HG03432 (cell line): ENCODE results near the gene FAM171A1.
"Not testable (repeated sequence)": the region's sequence is repeated elsewhere in the genome, so short reads cannot be mapped to it uniquely, and the experiment has no call there.

ENCODE experiments used
- ATAC-seq: cut with Tn5 transposase; IDR thresholded peaks from one replicate; pipeline ENCODE4 v1.9.1; 2021; ENCODE audit warnings: mild to moderate bottlenecking, moderate library complexity; ENCODE audit not compliant: unreplicated experiment

Gene FAM171A1

DNA sequence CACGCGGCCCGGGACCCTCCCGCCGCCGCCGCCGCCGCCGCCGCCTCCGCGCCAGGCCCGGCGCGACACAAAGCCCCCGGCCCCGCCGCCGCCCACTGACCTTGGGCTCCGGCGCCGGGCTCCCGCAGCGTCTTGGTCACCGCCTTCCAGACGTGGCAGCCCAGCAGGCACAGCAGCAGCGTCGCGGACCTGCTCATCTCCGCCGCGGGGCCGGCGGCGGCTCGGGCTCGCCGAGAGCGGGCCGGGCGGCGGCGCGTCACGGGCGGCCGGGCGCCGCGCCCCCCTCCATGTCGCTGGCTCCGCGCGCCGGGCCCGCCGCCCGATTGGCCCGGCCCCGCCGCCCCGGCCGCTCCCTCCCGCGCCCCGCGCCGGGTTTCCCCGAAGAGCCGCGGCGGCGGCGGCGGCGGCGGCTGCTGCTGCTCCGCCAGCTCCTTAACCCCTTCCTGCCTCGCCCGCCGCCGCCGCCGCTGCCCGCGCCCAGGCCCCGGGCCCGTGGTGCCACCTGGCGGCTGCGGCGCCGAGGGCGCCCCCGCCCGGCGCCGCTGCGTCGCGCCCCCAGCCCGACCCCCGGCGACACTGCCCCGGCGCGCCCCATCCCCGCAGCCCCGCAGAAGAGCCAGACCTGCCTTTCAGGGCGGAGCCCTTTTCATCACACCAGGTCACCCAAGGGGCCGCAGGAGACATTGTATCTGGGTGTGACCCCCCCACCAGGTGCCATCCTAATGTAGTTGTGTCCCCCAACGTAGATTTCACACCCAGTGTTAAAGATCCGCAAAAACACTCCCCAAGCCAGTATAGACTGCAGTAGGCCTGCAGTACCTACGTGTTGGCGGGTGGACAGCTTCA is at the start of gene FAM171A1:
TSS of gene FAM171A1 (minus strand) at position 434 of the 846 bp plus-strand sequence. CDS start at position 197, 237 bp downstream.
- peak; percentile 72 for ATAC-seq

DNA sequence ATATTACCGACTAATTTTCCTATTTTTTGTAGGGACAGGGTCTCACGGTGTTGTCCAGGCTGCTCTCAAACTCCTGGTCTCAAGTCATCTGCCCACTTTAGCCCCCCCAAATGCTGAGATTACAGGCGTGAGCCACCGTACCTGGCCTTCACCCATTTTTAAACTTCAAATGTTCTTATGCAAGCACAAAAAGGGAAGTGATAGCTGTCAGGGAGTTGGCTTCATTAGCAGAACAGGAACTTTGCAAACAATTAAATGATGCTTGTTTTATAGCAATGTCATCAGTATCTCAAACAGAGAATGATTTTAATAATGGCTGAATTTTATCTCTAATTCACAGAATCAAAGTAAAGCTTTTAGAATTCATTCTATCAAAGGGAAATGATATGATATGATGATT is 49.8 kb upstream of the FAM171A1 start:
- no peak for ATAC-seq

DNA sequence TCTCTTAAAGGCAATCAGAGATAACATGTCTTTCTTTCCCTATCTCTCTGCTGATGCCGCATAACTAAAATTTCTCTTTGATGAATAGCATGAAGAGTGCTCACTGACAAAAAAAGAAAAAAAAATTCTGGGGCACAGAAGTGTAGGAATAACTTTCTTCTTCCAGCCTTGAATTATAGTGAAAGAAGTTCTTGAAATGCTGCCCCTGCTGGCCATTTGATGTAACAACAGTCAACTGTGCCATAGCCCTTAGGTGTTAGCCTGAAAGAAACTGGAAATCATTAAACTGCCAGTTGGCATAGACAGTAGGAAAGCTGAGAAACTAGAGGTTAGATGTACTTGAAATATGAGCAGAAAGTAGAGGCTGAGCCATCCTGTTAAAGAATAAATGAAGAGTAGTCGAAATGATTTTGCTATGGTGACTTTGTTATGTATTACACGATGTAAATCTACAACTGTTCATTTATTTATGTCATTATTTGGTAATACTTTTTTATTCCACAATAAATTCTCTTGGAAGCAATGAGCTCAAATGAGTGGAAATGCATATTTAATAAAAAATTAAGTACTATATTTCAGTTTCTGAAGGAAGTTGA is 48.3 kb upstream of the FAM171A1 start:
- ATAC-seq, result peak; percentile 51

DNA sequence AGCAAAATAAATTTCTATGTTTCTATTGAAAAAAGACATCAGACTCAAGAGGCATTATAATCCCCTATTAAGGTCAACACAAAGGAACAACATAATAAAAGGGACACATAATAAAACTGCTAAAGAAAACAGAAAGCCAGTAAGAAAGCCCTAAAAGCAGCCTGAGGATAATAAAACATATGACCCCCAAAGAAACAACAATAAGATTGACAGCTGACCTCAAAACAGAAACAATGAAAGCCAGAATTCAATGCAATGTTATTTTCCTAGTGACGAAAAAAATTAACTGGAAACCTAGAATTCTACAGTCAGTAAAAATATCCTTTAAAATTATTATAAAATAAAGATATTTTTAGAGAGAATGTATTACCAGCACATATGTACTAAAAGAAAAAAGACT is 44.9 kb upstream of the FAM171A1 start:
- no peak for ATAC-seq

DNA sequence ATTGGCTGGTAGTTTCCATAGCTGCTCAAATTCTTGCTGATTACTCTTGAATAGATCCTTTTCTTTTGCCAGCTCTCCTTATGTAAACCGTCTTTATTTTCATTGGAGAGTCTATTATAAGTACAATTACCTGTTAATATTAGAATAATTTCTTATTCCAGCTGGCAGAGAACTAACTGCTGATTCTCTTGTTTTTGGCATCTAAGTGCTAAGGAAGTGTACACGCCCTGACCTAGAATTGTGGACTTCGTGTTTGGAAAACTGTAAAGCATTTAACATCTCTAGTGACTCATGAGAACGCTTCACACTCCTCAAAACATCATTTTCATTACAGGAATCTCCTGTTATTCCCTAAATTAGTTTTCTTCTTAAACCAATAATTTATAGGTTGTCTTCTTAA is 39.9 kb upstream of the FAM171A1 start:
- no peak for ATAC-seq

DNA sequence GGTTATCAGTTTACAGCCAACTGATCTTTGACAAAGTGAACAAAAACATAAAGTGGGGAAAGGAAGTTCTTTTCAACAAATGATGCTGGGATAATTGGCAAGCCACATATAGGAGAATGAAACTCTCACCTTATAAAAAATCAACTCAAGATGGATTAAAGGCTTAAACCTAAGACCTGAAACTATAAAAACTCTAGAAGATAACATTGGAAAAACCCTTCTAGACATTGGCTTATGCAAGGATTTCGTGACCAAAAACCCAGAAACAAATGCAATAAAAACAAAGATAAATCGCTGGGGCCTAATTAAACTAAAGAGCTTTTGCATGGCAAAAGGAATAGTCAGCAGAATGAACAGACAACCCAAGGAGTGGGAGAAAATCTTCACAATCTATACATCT is 38.3 kb upstream of the FAM171A1 start:
- ATAC-seq, result not testable (repeated sequence)

DNA sequence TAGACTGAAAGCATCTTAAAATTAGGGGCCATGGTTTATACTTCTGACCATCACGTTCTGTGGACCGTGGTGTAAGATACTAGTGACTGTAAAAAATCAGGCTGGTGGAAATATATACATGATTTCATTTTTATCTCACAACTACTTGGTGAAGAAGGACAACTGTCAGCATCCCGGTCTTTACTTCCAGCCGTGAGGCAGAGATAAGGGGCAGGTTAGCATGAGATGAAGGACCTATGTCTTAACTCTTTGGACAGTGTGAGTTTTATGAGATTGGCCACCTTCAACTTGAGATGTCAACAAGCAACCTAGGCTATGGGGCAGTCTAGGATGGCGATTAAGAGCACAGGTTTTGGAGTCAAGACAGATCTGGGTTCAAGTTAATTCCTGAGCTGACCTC is 37.5 kb upstream of the FAM171A1 start:
- ATAC-seq, result no peak

DNA sequence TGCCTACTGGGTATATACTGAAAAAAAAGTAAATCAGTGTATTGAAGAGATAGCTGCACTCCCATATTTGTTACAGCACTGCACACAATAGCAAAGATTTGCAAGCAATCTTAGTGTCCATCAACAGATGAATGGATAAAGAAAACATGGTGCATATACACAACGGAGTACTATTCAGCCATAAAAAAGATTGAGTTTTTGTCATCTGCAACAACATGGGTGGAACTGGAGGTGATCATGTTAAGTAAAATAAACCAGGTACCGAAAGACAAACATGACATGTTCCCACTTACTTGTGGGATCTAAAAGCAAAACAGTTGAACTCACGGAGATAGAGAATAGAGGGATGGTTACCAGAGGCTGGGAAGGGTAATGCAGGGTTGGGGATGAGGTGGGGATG is 34.2 kb upstream of the FAM171A1 start:
- ATAC-seq, result no peak

DNA sequence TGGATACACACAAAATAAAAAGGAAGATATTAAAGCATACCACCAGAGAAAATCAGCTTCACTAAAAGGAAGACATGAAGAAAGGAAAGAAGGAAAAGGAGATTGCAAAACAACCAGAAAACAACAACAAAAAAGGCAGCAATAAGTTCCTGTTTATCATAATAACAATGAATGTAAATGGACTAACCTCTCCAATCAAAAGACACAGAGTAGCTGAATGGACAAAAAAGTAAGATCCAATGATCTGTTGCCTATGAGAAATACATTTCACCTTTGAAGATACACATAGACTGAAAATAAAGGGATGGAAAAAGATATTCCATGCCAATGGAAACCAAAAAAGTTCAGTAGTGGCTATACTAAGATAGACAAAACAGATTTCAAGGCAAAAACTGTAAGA is 30.3 kb upstream of the FAM171A1 start:
- ATAC-seq, result no peak

DNA sequence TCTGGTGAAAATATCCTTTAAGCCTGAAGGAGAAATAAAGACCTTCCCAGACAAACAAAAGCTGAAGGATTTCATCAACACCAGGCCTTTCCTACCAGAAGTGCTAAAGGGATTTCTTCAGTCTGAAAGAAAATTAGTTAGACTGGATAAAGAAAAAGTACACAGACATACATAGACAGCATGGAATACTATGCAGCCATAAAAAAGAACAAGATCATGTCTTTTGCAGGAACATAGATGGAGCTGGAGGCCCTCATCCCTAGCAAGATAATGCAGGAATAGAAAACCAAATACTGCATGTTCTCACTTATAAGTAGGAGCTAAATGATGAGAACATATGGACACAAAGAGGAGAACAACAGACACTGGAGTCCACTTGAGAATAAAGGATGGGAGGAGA is 29.4 kb upstream of the FAM171A1 start:
- not testable (repeated sequence) for ATAC-seq

DNA sequence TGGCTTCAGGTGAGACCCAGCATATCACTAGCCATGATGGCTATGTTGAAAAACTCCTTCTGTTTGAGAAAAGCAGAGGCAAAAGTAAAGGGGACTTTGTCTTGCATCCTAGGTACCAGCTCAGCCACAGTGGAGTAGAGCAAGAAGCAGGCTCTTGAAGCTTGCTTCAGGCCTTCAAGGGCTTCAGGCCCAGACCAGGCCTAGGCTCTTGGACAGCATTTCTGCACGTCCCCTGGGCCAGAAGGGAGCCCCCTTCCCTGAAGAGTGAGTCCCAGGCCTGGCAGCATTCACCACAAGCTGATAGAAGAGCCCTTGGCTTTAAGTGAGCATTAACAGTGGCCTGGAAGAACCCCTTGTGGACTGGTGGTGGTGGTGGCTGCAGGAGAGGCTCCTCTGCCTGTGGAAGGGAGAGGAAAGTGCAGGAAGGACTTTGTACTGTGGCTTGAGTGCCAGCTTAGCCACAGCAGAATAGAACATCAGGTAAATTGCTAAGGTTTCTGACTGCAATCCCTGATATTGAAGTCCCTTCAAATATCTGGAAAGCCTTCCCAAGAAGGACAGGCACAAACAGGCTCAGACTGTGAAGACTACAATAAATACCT is 28.1 kb upstream of the FAM171A1 start:
- no peak for ATAC-seq

DNA sequence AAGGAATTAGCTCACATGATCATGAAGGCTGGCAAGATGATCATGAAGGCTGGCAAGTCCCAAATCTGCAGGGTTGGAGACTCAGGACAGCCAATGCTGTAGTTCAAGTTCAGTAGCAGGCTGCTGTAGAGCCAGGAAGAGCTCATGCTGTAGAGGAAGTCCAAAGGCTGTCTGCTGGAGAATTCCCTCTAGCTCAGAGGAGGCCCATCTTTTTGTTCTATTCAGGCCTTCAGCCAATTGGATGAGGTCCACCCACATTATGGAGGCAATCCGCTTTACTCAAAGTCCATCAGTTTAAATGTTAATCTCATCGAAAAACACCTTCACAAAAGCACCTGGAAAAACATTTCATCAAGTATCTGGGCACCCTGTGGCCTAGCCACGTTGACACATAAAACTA is 24.8 kb upstream of the FAM171A1 start:
- ATAC-seq, result no peak

DNA sequence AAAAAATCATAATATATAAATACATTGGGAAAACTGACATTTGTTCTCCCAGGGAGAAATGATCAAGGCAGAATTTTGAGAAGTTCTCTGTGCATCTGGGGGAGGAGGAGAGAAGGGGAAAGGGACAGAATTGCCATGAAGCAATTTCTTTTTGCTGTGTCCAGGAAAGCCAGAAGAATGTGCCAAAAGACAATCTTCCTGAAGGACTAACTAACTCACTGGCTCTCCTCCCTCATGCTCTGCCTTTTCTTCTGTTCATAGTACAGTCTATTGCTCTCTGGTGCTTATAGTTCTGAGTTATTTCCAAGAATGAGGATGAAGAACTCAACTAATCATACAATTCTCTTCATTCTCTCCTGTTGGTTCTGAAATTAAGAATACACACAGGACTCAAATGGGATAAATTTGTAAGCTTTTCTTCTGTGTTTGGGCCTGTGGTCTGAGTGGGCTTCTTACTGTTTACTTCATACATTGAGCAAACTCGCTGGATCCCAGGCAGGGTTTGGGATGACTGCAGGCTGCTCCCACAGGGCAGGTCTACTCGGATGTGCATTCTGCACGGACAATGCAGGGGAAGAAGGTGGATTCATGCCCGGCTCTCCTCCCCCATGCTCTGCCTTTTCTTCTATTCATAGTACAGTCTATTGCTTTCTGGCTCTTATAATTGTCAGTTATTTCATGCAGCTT is 22.2 kb upstream of the FAM171A1 start:
- ATAC-seq, result no peak

DNA sequence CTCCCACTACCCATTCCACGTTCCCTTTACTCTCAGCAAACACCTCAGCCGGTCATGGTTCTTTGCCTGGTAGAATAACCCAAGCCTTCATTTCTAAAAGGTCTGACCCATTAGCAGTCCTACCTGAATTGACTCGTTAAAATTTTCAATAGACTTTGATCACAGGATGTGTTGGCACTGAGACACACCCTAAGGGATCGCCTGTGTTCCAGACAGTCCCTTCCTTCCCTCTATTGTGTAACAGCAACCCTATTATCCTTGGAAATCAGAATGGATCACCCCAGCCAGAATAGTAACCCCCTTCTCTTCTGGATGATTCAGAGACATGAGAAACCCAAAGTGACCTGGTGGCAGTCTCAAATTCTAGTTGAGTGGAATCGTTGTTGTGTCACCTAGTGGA is 20.4 kb upstream of the FAM171A1 start:
- ATAC-seq, result no peak

DNA sequence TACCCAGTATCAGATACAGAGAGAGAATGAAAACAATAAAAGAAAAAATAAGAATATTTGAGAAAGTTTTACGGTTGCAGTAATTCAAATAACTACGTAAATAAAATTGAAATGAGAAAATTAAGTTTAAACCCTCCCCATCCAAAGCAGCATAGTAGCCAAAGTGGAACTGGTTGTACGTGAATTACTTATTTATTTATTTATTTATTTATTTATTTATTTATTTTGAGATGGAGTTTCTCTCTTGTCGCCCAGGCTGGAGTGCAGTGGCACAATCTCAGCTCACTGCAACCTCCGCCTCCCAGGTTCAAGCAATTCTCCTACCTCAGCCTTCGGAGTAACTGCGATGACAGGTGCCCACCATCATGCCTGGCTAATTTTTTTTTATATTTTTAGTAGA is 17.1 kb upstream of the FAM171A1 start:
- ATAC-seq, result not testable (repeated sequence)

DNA sequence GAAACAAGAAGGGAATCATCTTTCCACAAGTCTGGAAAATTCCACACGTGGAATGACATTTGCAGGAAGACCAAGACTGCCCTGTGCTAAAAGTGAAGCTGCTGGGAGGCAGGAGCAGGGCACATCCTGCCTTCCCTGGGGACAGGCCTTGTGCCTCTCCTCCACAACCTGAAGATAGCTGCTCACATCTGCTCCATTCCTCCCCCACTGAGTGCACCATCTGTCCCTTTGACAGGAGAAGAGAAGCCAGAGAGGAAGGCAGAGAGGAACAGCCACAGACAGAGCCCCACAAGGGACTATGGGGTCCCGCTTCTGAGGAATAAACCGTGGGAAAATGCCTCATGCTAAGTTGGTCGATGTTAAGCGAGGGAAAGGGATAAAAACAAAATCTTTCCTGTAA is 15.9 kb upstream of the FAM171A1 start:
- ATAC-seq, result no peak

DNA sequence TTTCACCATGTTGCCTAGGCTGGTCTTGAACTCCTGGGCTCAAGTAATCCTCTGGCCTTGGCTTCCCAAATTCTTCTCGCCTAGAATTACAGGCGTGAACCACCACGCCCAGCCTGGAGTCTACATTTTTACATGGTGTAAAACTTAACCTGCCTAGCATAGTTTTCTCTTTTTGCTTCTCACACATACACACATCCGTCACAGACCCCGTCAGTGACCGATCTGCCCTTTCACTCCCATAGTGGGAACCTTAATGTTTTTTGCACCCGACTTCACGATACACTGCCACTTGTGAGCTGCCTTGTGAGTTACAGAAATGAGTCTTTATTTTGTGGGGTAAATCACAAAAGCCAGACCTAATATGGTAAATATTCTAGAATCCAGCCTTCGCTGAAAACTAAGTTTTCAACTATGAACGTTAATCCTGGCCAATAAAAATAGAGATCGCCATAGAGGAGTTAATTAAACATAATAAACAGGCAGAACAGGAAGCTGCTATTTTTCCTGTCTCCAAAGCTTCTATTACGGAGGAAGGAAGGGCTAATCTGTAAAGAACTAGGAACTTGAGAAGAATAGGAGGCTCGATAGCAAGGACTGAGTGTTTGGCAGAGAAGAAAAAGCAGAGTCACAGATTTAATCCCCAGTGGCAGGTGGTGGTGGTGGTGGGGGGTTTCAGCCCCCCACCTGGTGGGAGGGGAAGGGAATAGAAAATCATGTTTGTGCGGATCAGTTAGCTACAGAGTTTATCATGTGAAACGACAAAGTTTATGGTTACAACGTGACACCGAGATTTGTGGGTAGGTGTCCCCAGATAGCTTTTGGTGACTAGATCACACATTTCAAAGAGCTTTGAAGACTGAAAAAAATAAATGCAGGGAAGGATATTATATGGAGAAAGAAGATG is 14.7 kb upstream of the FAM171A1 start:
- no peak for ATAC-seq

DNA sequence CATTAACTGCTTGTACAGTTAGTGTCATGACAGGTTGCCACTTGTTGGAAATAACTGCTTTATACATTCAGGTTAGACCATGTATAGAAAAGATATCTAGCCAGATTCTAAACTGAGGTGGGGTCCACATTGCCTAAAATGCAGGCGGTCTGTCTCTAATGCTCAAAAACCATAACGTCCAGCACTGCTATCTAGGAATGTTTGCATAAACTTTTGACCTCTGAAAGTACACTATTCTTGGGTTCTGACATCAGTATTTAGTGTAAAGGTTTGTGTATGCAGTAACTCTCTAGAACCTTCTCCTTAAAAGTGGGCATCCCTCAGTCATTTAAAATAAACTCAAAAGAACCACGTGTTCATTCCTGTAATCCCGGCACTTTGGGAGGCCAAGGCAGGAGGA is 10.3 kb upstream of the FAM171A1 start:
- no peak for ATAC-seq

DNA sequence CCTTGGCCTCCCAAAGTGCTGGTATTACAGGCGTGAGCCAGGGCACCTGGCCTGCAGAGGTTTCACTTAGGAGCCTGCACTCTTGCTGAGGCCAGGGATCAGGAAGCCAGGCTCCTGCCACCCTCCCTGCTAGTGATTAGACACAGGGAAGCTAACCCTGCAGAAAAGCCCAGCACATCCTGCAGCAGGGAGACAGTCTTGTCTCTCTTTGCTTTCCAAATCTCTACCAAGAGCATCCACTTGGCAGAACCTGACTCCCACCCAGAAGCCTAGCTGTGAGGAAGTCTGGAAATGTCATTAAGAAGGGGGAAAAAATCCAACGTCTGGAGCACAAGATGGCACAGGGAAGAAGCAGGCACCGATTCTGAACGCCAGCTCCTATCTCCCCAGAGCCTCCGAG is 8.0 kb upstream of the FAM171A1 start:
- no peak for ATAC-seq

DNA sequence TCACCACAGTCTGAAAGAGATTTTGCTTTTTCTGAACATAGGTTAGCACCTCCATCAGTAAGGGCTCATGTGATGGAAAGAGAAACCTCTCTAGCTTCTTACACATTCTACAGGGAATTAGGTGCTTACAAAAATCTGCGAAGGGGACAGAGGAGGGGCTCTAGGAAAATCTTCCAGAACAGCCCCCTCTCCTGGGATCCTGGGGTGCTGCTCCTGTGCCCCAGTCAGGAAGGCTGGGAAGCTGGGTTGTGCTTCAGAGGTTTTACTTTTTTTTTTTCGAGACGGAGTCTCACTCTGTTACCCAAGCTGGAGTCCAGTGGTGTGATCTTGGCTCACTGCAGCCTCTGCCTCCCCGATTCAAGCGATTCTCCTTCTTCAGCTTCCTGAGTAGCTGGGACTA is 7.5 kb upstream of the FAM171A1 start:
- no peak for ATAC-seq

DNA sequence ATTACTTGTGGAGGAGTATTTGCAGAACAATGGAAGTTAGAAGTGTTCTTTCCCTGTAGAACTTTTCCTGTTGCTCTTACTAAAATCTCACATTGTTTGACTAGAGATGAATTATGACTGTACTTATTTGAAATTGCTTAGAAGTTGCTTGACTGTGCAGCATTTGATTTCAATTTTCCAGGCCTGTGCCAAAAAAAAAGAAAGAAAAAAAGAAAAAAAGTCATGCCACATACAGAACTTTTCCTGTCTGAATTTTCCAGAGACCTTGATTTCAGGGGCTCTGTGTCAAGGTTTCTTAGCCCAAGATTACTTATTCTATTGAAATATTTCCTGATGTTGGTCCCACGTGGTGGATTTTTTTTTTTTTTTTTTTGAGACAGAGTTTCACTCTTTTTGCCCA is 3.5 kb upstream of the FAM171A1 start:
- no peak for ATAC-seq
